Measurements from ENCODE around the gene CDX1.

CDX1 gene

DNA sequence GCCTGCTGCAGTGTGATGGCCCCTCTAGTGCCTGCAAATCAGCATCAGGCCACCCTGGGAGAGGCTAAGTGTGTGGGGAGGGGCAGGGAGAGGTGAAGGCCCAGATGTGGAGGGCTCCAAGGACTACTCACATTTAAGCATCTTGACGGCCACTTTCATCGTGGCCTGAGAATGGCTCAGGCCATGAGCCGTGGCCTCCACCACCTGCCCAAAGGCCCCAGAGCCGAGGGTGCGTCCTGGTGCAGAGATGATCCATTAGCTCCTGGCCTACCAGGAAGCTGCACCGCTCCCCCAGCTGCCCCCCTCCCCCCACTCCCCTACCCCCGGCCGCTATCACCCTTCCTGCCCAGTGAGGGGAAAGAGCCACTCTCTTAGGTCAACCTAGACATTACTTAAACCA is 42.0 kb upstream of the CDX1 start:
- in situ Hi-C loops (cut with HindIII; ENCODE audit: low sequenced_read_pairs): no loop called here
- H3K4me3 ChIP-seq (ENCODE audit: low read depth, low read length): no peak overlapping the region
- TF ChIP-seq CTCF (IDR thresholded peaks at IDR 0.05; ENCODE audit: low read depth, low read length): no peak
- no peak for DNase-seq (ENCODE audit: low read depth, low spot score)

- DNase-seq (ENCODE audit: low read depth, low spot score): no peak
- H3K4me3 ChIP-seq (ENCODE audit: low read depth, low read length): no peak overlapping the region
- TF ChIP-seq CTCF (IDR thresholded peaks at IDR 0.05; ENCODE audit: low read depth, low read length): no peak
- in situ Hi-C loops (cut with HindIII; ENCODE audit: low sequenced_read_pairs): no loop called here
Measured at GRCh38 chr5:150125334-150125733, 41.2 kb upstream of the CDX1 start.

GRCh38 chr5:150126199-150126920 is 40.2 kb upstream of the CDX1 start:
- no peak overlapping the region for H3K4me3 ChIP-seq (ENCODE audit: low read depth, low read length)
- no peak for DNase-seq (ENCODE audit: low read depth, low spot score)
- no peak for TF ChIP-seq CTCF (IDR thresholded peaks at IDR 0.05; ENCODE audit: low read depth, low read length)
- in situ Hi-C loops (cut with HindIII; ENCODE audit: low sequenced_read_pairs): no loop called here

DNA sequence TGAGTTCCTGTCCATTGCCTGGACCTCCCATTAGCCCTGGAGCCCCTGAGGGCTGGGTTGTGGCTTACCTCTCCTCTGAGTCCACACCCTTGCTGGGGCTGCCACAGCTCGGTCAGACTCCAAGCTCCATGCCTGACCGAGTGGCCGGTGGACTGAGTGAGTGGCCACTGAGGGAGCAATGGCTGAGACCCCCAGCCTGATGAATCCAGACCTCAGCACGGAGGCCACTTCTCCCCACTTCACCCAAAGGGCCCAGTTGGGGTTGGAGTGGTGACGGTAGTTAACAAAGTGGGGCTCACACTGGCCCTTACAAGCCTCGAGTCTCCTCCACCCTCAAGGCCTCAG is 39.7 kb upstream of the CDX1 start:
- in situ Hi-C loops (cut with HindIII; ENCODE audit: low sequenced_read_pairs): no loop called here
- no peak for TF ChIP-seq CTCF (IDR thresholded peaks at IDR 0.05; ENCODE audit: low read depth, low read length)
- no peak overlapping the region for H3K4me3 ChIP-seq (ENCODE audit: low read depth, low read length)
- DNase-seq (ENCODE audit: low read depth, low spot score): no peak

DNA sequence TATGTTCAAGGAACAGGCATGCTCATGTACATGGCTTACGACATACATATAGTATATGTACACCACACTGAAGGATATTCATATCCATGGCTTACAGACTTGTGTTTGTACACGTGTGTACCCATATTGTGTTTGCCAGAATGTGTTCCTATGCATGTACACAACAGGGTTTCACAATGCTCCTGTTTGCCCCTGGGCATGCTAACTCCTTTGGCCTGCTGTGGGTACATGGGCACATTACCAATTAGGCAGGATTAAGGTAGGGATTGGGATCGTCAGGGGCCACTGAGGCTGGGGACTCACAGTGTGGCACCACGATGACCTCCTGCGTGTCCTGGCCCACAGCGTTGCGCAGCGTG is 37.1 kb upstream of the CDX1 start:
- TF ChIP-seq CTCF (IDR thresholded peaks at IDR 0.05; ENCODE audit: low read depth, low read length): no peak
- H3K4me3 ChIP-seq (ENCODE audit: low read depth, low read length): no peak overlapping the region
- no peak for DNase-seq (ENCODE audit: low read depth, low spot score)
- in situ Hi-C loops (cut with HindIII; ENCODE audit: low sequenced_read_pairs): no loop called here

DNA sequence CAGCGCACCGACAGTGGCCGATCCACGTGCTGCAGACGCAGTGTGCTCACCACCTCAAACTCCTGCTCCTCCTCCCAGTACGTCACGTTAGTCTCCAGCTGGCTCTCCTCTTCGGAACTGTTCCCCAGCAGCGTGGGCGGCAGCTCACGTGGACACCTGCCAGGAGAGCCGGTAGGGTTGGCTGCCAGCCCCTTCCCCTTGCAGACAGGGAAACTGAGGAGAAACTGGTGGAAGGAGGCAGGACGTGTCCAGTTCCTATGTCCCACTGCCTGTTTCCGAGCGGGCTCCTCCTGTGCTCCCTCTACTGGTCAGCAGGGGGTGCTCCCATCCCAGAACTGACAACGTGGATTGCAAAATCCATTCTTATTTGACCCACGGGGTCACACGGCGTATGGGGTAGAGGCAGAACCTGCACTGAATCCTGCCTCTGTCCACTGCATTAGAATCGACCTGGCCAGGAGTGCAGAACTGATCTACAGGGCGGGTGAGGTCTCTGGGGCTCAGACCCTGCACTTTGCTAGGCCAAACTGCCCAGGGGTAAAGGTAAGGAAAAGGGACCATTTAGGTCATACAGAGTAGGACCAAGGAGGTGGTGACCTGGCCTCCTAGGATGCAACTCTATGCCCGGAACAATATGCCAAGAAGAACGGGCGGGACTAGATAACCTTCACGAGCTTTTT is 36.6 kb upstream of the CDX1 start:
- H3K4me3 ChIP-seq (ENCODE audit: low read depth, low read length): no peak overlapping the region
- in situ Hi-C loops (cut with HindIII; ENCODE audit: low sequenced_read_pairs): no loop called here
- peak; percentile 98 for TF ChIP-seq CTCF (IDR thresholded peaks at IDR 0.05; ENCODE audit: low read depth, low read length)
- peak; percentile 63 for DNase-seq (ENCODE audit: low read depth, low spot score)
